Measurements from ENCODE around the gene SH2B2.

DNA sequence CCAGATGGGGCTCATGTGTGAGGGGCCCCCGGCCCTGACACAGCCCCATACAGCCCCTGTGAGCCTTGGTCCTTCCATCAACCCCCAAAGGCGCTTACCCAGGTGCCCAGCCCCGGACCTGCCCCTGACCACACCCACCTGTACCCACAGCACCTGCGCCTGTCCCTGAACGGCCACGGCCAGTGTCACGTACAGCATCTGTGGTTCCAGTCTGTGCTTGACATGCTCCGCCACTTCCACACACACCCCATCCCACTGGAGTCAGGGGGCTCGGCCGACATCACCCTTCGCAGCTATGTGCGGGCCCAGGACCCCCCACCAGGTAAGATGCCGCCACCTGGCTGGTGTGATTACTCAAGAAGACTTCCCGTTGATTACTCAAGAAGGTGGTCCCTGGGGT is 33.5 kb downstream of the SH2B2 start:
- TF ChIP-seq CTCF (IDR thresholded peaks at IDR 0.05) (no peak), POLR2A (IDR thresholded peaks at IDR 0.05) (no peak)

Measured in lower leg skin (tissue), 3 donors.